ENCODE measurements around the gene ABRACL. TPM values are rescaled to one million over a fixed set of nuclear protein-coding genes. Genes with fewer than 3 reads are reported as not detected.

The ABRACL gene
- total and polyA plus RNA-seq, 9 of the 15 experiments (the other 6 are each of a cell fraction or from before 2014, with no cell fraction given), result 1.1 to 5.2 (median 1.9) TPM

DNA sequence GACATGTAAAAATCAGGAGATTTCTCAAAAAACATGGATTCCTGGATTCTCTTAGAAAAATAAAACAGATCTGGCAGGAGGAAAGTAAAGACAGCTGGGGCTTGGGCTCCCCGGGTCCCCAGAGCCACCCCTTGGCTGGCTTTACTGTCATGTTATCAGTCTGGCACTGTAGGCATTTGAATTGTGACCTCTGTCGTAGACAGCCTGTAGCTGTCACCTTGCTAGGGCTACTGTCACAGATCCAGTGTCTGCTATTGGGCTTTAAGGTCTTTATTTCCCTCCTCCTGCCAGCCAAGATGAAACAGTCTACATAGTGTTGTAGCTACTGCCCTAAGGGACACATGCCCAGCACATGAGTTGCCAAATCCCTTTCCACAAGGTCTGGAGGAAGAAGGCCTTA is 37.5 kb downstream of the ABRACL start:
- ATAC-seq, result no peak
- CTCF ChIA-PET (ENCODE audit: low intra/inter-chr PET ratio), result no interaction called here
- no peaks in the 10 kb centered on the region for H3K9me3 ChIP-seq (replicated peaks; ENCODE audit: control insufficient read depth, insufficient read depth, low read depth, low read length)
- POLR2A ChIA-PET, result interaction anchor here (0.7 kb wide), 2 partner anchors 110 to 380 kb away, joined by 3 read pairs; no protein-coding TSS in a partner anchor
- in situ Hi-C loops (cut with MboI), result no loop called here
- no peak for DNase-seq (ENCODE audit: extremely low read depth in 1 of 4, low spot score in 3 of 4)
- H3K4me2 ChIP-seq (ENCODE audit: insufficient read depth, low read length), result no peak overlapping the region
- peaks cover 8 to 15% of the 10 kb centered on the region in 2 experiments; a peak in 3 of 5 replicates for H3K27me3 ChIP-seq (ENCODE audit: control insufficient read depth in 2 of 2, insufficient read depth in 2 of 2, low read length in 2 of 2)
- H3K9ac ChIP-seq (ENCODE audit: insufficient read depth in 1 of 2, low read depth in 2 of 2, low read length in 2 of 2), result no peak overlapping the region
- no peak overlapping the region for H3K4me3 ChIP-seq
- H3K9me1 ChIP-seq (ENCODE audit: control insufficient read depth, insufficient read depth, low read length), result no peaks in the 10 kb centered on the region
- no TSS peak for BruUV-seq (replicated peaks)
- 3% methylated on average over 2 of the region's 2 CpGs for WGBS (ENCODE audit: insufficient coverage, low coverage, missing lambda C conversion rate)
- no peak overlapping the region for H3K27ac ChIP-seq (ENCODE audit: extremely low read depth, low read depth, low read length)
- H3K79me2 ChIP-seq (ENCODE audit: control insufficient read depth, insufficient read depth, low read length), result no peaks in the 10 kb centered on the region
- H3K4me1 ChIP-seq (replicated peaks in 1 of 2; ENCODE audit: control insufficient read depth in 2 of 2, insufficient read depth in 2 of 2, low read length in 2 of 2), result no peaks in the 10 kb centered on the region
- H2AFZ ChIP-seq (ENCODE audit: low read depth, low read length), result no peak overlapping the region
- no peak for FAIRE-seq
- intact Hi-C loops (cut with micrococcal nuclease), result no loop called here
- H3K36me3 ChIP-seq (ENCODE audit: control insufficient read depth, insufficient read depth, low read length), result no peaks in the 10 kb centered on the region
- no peaks in the 10 kb centered on the region for H4K20me1 ChIP-seq (replicated peaks; ENCODE audit: control insufficient read depth, insufficient read depth, low read length)
- no peak for TF ChIP-seq ZNF318 (IDR thresholded peaks at IDR 0.05; ENCODE audit: borderline replicate concordance in 1 of 2, low read depth in 1 of 2)
- no peak for TF ChIP-seq KLF1 (tag; IDR thresholded peaks at IDR 0.05)
- TF ChIP-seq, protein P1, sequence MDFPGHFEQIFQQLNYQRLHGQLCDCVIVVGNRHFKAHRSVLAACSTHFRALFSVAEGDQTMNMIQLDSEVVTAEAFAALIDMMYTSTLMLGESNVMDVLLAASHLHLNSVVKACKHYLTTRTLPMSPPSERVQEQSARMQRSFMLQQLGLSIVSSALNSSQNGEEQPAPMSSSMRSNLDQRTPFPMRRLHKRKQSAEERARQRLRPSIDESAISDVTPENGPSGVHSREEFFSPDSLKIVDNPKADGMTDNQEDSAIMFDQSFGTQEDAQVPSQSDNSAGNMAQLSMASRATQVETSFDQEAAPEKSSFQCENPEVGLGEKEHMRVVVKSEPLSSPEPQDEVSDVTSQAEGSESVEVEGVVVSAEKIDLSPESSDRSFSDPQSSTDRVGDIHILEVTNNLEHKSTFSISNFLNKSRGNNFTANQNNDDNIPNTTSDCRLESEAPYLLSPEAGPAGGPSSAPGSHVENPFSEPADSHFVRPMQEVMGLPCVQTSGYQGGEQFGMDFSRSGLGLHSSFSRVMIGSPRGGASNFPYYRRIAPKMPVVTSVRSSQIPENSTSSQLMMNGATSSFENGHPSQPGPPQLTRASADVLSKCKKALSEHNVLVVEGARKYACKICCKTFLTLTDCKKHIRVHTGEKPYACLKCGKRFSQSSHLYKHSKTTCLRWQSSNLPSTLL (IDR thresholded peaks at IDR 0.05), result no peak
- no peak for TF ChIP-seq TBP (optimal IDR thresholded peaks at IDR 0.05; ENCODE audit: low read depth, low read length)
- TF ChIP-seq MEIS2 (IDR thresholded peaks at IDR 0.05; ENCODE audit: partially characterized antibody), result no peak
- TF ChIP-seq, protein P2, sequence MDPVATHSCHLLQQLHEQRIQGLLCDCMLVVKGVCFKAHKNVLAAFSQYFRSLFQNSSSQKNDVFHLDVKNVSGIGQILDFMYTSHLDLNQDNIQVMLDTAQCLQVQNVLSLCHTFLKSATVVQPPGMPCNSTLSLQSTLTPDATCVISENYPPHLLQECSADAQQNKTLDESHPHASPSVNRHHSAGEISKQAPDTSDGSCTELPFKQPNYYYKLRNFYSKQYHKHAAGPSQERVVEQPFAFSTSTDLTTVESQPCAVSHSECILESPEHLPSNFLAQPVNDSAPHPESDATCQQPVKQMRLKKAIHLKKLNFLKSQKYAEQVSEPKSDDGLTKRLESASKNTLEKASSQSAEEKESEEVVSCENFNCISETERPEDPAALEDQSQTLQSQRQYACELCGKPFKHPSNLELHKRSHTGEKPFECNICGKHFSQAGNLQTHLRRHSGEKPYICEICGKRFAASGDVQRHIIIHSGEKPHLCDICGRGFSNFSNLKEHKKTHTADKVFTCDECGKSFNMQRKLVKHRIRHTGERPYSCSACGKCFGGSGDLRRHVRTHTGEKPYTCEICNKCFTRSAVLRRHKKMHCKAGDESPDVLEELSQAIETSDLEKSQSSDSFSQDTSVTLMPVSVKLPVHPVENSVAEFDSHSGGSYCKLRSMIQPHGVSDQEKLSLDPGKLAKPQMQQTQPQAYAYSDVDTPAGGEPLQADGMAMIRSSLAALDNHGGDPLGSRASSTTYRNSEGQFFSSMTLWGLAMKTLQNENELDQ (CRISPR knock-in tag; IDR thresholded peaks at IDR 0.05; ENCODE audit: borderline replicate concordance), result no peak
- TF ChIP-seq PURB (CRISPR knock-in tag; IDR thresholded peaks at IDR 0.05; ENCODE audit: low read depth), result no peak
- no peak for TF ChIP-seq MYC (IDR thresholded peaks at IDR 0.05; ENCODE audit: low read depth, low read length)
- no peak for TF ChIP-seq MYC (CRISPR knock-in tag; IDR thresholded peaks at IDR 0.05; ENCODE audit: borderline replicate concordance, low read depth)
- TF ChIP-seq TCF7 (IDR thresholded peaks at IDR 0.05; ENCODE audit: borderline replicate concordance), result no peak

Data from K562 (cell line).